K562 (cell line): ENCODE data around the gene MRAS. TPM values are rescaled to one million over a fixed set of nuclear protein-coding genes. Genes with fewer than 3 reads are reported as not detected.

ENCODE experiments used
- ATAC-seq: fragments of 200-7000 bp; cut with Tn5 transposase; 3 replicates; pipeline ENCODE4 v1.9.1; 2020; ENCODE audit warnings: moderate library complexity
- BruUV-seq: library from RNA; stranded (reverse); fragments of 400-500 nt; replicated peaks from 2 replicates; lab custom pipeline; 2021; lab: Mats Ljungman, UMichigan
- CTCF ChIA-PET: fragments of 300-600 bp; formaldehyde crosslinking; extraction: SDS; loops from one replicate; lab custom pipeline; 2021; ENCODE audit warnings: low intra/inter-chr PET ratio; lab: Yijun Ruan, JAX
- POLR2A ChIA-PET: fragments of 300-600, 350-650 bp; sonication (Branson Sonifier 250); formaldehyde crosslinking; extraction: SDS; loops from one replicate; lab custom pipeline; 2021; ENCODE audit warnings: antibody characterized with exemption, inconsistent platforms; lab: Yijun Ruan, JAX
- DNase-seq, 4 experiments: peaks; one replicate each; pipeline versions ENCODE4 v3.0.0 to v3.0.0-alpha.2; 2011 to 2018; ENCODE audit warnings: low spot score in 3 of 4, mixed read lengths in 3 of 4; ENCODE audit errors: extremely low read depth in 1 of 4
- FAIRE-seq: peaks from 2 replicates; lab custom pipeline; 2011; peaks lifted over from hg19 to GRCh38; lab: Jason Lieb, UNC
- H2AFZ ChIP-seq: 2 replicates; pipeline ENCODE4 v1.6.0; 2011; ENCODE audit warnings: low read depth, low read length, control low read depth, inconsistent platforms
- H3K27ac ChIP-seq: fragments of 200-600 bp; 3 replicates; pipeline ENCODE4 v1.8.0; 2011; ENCODE audit warnings: low read depth, mild to moderate bottlenecking, control low read depth, inconsistent platforms, low read length, moderate library complexity, mixed read lengths; ENCODE audit errors: extremely low read depth
- H3K27me3 ChIP-seq, 2 experiments: fragments of 300-600 bp in 1 of 2; 2 replicates in 1 of 2; 3 replicates in 1 of 2; pipeline versions ENCODE4 v1.6.0 to v1.8.0; 2011; ENCODE audit warnings: inconsistent platforms in 2 of 2, low read length in 2 of 2, mild to moderate bottlenecking in 1 of 2, mixed read lengths in 1 of 2, moderate library complexity in 1 of 2; ENCODE audit not compliant: control insufficient read depth in 2 of 2, insufficient read depth in 2 of 2
- H3K36me3 ChIP-seq: fragments of 300-600 bp; 3 replicates; pipeline ENCODE4 v1.8.0; 2011; ENCODE audit warnings: mild to moderate bottlenecking, low read length, inconsistent platforms; ENCODE audit not compliant: control insufficient read depth, insufficient read depth
- H3K4me1 ChIP-seq, 2 experiments: fragments of 200-600 bp in 1 of 2; replicated peaks in 1 of 2; 2 replicates in 1 of 2; 3 replicates in 1 of 2; pipeline versions ENCODE4 v1.5.1 to v1.8.0; 2011; ENCODE audit warnings: inconsistent platforms in 2 of 2, low read length in 2 of 2, mild to moderate bottlenecking in 1 of 2, mixed read lengths in 1 of 2, moderate library complexity in 1 of 2; ENCODE audit not compliant: control insufficient read depth in 2 of 2, insufficient read depth in 2 of 2
- H3K4me2 ChIP-seq: 2 replicates; pipeline ENCODE4 v1.6.1; 2011; ENCODE audit warnings: low read length, control low read depth, inconsistent platforms, mixed read lengths; ENCODE audit not compliant: insufficient read depth
- H3K4me3 ChIP-seq: fragments of 200-600 bp; sonication (generic), shearing (Covaris generic); 2 replicates; pipeline ENCODE4 v1.5.1; 2016; ENCODE audit warnings: control low read depth, inconsistent platforms
- H3K79me2 ChIP-seq: fragments of 200-600 bp; 3 replicates; pipeline ENCODE4 v1.8.0; 2011; ENCODE audit warnings: low read length, inconsistent platforms; ENCODE audit not compliant: control insufficient read depth, insufficient read depth
- H3K9ac ChIP-seq, 2 experiments: 2 replicates each; pipeline versions ENCODE4 v1.6.0 to v1.6.1; 2011; ENCODE audit warnings: low read depth in 2 of 2, low read length in 2 of 2, control low read depth in 1 of 2, inconsistent platforms in 1 of 2, mild to moderate bottlenecking in 1 of 2, mixed read lengths in 1 of 2; ENCODE audit not compliant: insufficient read depth in 1 of 2
- H3K9me1 ChIP-seq: one replicate; pipeline ENCODE4 v1.6.0; 2011; ENCODE audit warnings: inconsistent platforms, mild to moderate bottlenecking, low read length, moderate library complexity; ENCODE audit not compliant: control insufficient read depth, insufficient read depth
- H3K9me3 ChIP-seq: replicated peaks from 2 replicates; pipeline ENCODE4 v1.5.1; 2011; ENCODE audit warnings: low read depth, low read length, inconsistent platforms; ENCODE audit not compliant: control insufficient read depth, insufficient read depth
- H4K20me1 ChIP-seq: replicated peaks from 2 replicates; pipeline ENCODE4 v1.6.1; 2011; ENCODE audit warnings: low read length, inconsistent platforms, mixed read lengths; ENCODE audit not compliant: control insufficient read depth, insufficient read depth
- ARNT ChIP-seq, 2 experiments: fragments of 450-650 bp; IDR thresholded peaks; 2 replicates each; pipeline ENCODE4 v1.6.1; 2016; ENCODE audit warnings: mild to moderate bottlenecking in 1 of 2
- CREBBP ChIP-seq: IDR thresholded peaks from one replicate; pipeline ENCODE4 v1.6.1; 2012; ENCODE audit warnings: low read depth, mild to moderate bottlenecking, control low read depth, inconsistent platforms, low read length
- DDX20 ChIP-seq: fragments of 450-650 bp; IDR thresholded peaks from 2 replicates; pipeline ENCODE4 v1.6.1; 2016; ENCODE audit warnings: missing genetic modification characterization, low read depth, mild to moderate bottlenecking, missing compliant biosample characterization, moderate library complexity
- GABPB1 ChIP-seq: sonication (generic); formaldehyde crosslinking; IDR thresholded peaks from 2 replicates; pipeline ENCODE4 v1.8.0; 2022; ENCODE audit warnings: mild to moderate bottlenecking, missing genetic modification reagents
- HDGF ChIP-seq: fragments of 450-650 bp; IDR thresholded peaks from 2 replicates; pipeline ENCODE4 v1.6.1; 2016
- POLR3G ChIP-seq: IDR thresholded peaks from 2 replicates; pipeline ENCODE4 v1.6.1; 2011; ENCODE audit not compliant: insufficient read length, insufficient replicate concordance; ENCODE audit errors: extremely low read depth
- PURB ChIP-seq: sonication (generic); formaldehyde crosslinking; IDR thresholded peaks from 2 replicates; pipeline ENCODE4 v1.9.0; 2021; ENCODE audit warnings: low read depth, mild to moderate bottlenecking, missing genetic modification reagents
- SLC30A9 ChIP-seq: fragments of 250-450 bp; sonication (Bioruptor Pico); IDR thresholded peaks from 2 replicates; pipeline ENCODE4 v1.8.0; 2022; ENCODE audit warnings: mild to moderate bottlenecking, moderate library complexity
- U2AF1 ChIP-seq: fragments of 200-400 bp; formaldehyde crosslinking; optimal IDR thresholded peaks from 2 replicates; pipeline ENCODE3; 2017; ENCODE audit warnings: mild to moderate bottlenecking, low read depth, low read length, moderate library complexity
- ZNF217 ChIP-seq: sonication (generic); formaldehyde crosslinking; IDR thresholded peaks from 2 replicates; pipeline ENCODE4 v1.8.0; 2022; ENCODE audit warnings: mild to moderate bottlenecking, missing genetic modification reagents
- in situ Hi-C: fragments of 300-500 bp; cut with MboI; formaldehyde crosslinking; loops from 4 replicates; pipeline ENCODE4 v1.15.0; 2018; ENCODE audit warnings: inconsistent platforms, mixed read lengths
- intact Hi-C: fragments of 100-400 bp; cut with micrococcal nuclease; formaldehyde crosslinking; loops from 2 replicates; pipeline ENCODE4 v1.14.2; 2022
- polyA plus RNA-seq, 8 experiments: library from polyadenylated mRNA; depleted of rRNA in 4 of 8; stranded (reverse) in 5 of 8; unstranded in 3 of 8; fragments of >200 nt; fragmentation: Nextera tagmentation in 2 of 8; fragmentation: Illumina TruSeq in 1 of 8; extraction: Ambion mirVana in 2 of 8; extraction: Trizol in 1 of 8; gene quantifications; 2 replicates each; pipeline versions ENCODE4 v1.2.1 to v1.2.3, GENCODE V29; 2011 to 2014; ENCODE audit warnings: inconsistent platforms in 1 of 8, missing spikeins in 1 of 8
- total RNA-seq, 7 experiments: library from RNA; depleted of rRNA in 6 of 7; stranded (reverse); fragments of >200 nt in 6 of 7; fragmentation: Illumina TruSeq in 2 of 7; extraction: Trizol in 2 of 7; gene quantifications; 2 replicates each; pipeline versions ENCODE4 v1.2.1 to v1.2.3, GENCODE V29; 2011 to 2021; ENCODE audit warnings: low replicate concordance in 1 of 7
- TF ChIP-seq, protein P1 (sequence below): sonication (generic); formaldehyde crosslinking; IDR thresholded peaks from 2 replicates; pipeline ENCODE4 v1.8.0; 2022; ENCODE audit warnings: mild to moderate bottlenecking, missing genetic modification reagents
- TF ChIP-seq, protein P2 (sequence below): fragments of 250-450 bp; sonication (Bioruptor Pico); IDR thresholded peaks from 2 replicates; pipeline ENCODE4 v1.8.0; 2022; ENCODE audit warnings: moderate library complexity, mild to moderate bottlenecking, inconsistent platforms

Gene MRAS
- total and polyA plus RNA-seq, 9 of the 15 experiments (the other 6 are each of a cell fraction or from before 2014, with no cell fraction given), result 1.5 to 10.0 (median 5.0) TPM

DNA sequence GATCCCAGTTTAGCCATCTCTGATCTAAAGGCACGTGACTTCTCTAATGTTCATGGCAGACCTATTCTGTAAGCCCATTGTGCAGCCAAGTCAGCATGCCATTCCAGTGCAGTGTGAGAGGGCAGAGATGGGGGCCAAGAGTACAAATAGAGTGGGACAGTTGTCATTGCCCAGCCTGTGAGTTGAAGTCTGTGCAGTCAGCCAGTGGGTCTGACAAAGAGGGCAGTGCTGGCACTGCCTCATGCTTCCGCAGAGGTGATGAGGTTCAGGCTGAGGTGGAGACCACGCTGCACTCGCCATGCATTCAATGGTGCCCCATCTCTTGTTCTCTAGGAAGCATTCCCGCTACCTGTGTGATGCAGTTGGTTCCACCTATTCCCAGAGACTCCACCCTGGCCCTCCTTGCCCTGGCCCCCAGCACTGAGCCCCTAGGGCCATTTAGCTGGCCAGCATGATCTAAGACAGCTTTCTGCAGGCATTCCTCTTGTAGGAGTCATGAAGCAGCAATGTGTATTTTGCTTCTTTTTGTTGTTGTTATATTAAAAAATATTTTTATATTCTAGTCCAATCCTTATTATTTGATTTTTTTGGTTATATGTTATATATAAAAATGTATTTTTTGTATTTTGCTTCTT lies 3.7 kb downstream of the MRAS start (continued):
- TF ChIP-seq, protein P1, sequence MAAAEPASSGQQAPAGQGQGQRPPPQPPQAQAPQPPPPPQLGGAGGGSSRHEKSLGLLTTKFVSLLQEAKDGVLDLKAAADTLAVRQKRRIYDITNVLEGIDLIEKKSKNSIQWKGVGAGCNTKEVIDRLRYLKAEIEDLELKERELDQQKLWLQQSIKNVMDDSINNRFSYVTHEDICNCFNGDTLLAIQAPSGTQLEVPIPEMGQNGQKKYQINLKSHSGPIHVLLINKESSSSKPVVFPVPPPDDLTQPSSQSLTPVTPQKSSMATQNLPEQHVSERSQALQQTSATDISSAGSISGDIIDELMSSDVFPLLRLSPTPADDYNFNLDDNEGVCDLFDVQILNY (CRISPR knock-in tag), result no peak
- TF ChIP-seq GABPB1 (CRISPR knock-in tag) (no peak), DDX20 (tag) (no peak)

- TF ChIP-seq POLR3G, result no peak
- TF ChIP-seq ARNT (IDR thresholded peaks at IDR 0.05), result no peak
- no peak for TF ChIP-seq SLC30A9 (CRISPR knock-in tag)
- TF ChIP-seq, protein P2, sequence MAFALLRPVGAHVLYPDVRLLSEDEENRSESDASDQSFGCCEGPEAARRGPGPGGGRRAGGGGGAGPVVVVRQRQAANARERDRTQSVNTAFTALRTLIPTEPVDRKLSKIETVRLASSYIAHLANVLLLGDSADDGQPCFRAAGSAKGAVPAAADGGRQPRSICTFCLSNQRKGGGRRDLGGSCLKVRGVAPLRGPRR, result no peak
- no peak for TF ChIP-seq PURB (CRISPR knock-in tag)
- TF ChIP-seq ZNF217, result no peak
- no peak for TF ChIP-seq CREBBP
- no peak for TF ChIP-seq HDGF
- no peak for TF ChIP-seq U2AF1
- Histone ChIP-seq H3K36me3 (no peaks in the 10 kb centered on the region), H3K4me1 (peaks cover 0 to 7% of the 10 kb centered on the region in 2 experiments; a peak in 2 of 5 replicates), H4K20me1 (no peaks in the 10 kb centered on the region), H3K79me2 (no peaks in the 10 kb centered on the region), H3K9me3 (no peaks in the 10 kb centered on the region), H3K27ac (no peak overlapping the region), H3K27me3 (no peaks in the 10 kb centered on the region; a peak in 1 of 5 replicates), H3K4me2 (no peak overlapping the region), H3K4me3 (no peak overlapping the region), H3K9ac (no peak overlapping the region), H3K9me1 (no peaks in the 10 kb centered on the region), H2AFZ (no peak overlapping the region)
- ATAC-seq (no peak), FAIRE-seq (no peak), DNase-seq (no peak)
- POLR2A ChIA-PET, result interaction anchor here (0.7 kb wide), 1 partner anchor 12 kb away, joined by 3 read pairs; no protein-coding TSS in a partner anchor
- CTCF ChIA-PET, result no interaction called here
- in situ Hi-C loops (no loop called here), intact Hi-C loops (no loop called here)
- no TSS peak for BruUV-seq
Observed at GRCh38 chr3:138354376-138354775, 6.0 kb downstream of the MRAS start.
